HepG2 (cell line): Measurements from ENCODE around the gene GPATCH4. TPM values are rescaled to one million over a fixed set of nuclear protein-coding genes. Genes with fewer than 3 reads are reported as not detected.

Experiments used
- ATAC-seq: fragments of 200-7000 bp; cut with Tn5 transposase; 3 replicates; pipeline ENCODE4 v1.9.1; 2020; ENCODE audit warnings: mild to moderate bottlenecking, moderate library complexity
- BruUV-seq: library from RNA; stranded (reverse); fragments of 400-500 nt; replicated peaks from 2 replicates; lab custom pipeline; 2021; lab: Mats Ljungman, UMichigan
- CTCF ChIA-PET: fragments of 300-600 bp; formaldehyde crosslinking; extraction: SDS; loops from one replicate; lab custom pipeline; 2021; ENCODE audit warnings: low total read pairs, inconsistent platforms, low intra/inter-chr PET ratio; lab: Yijun Ruan, JAX
- POLR2A ChIA-PET: fragments of 350-600 bp; sonication (Branson Sonifier 250); formaldehyde crosslinking; loops from one replicate; lab custom pipeline; 2020; ENCODE audit warnings: antibody characterized with exemption, inconsistent platforms; lab: Yijun Ruan, JAX
- DNase-seq: peaks from one replicate; pipeline ENCODE4 v3.0.0-alpha.2; 2015; ENCODE audit warnings: low spot score
- FAIRE-seq: peaks from 3 replicates; lab custom pipeline; 2011; peaks lifted over from hg19 to GRCh38; lab: Jason Lieb, UNC
- H2AFZ ChIP-seq: one replicate; pipeline ENCODE4 v1.6.1; 2011; ENCODE audit warnings: low read length, inconsistent platforms
- H3K27ac ChIP-seq: fragments of 300-600 bp; 3 replicates; pipeline ENCODE4 v1.8.0; 2011; ENCODE audit warnings: mixed run types, mild to moderate bottlenecking, mixed read lengths, low read length, inconsistent platforms; ENCODE audit not compliant: insufficient read depth; ENCODE audit errors: extremely low read length
- H3K27me3 ChIP-seq, 2 experiments: fragments of 200-600 bp in 1 of 2; 2 replicates in 1 of 2; 3 replicates in 1 of 2; pipeline versions ENCODE4 v1.6.0 to v1.8.0; 2011; ENCODE audit warnings: low read length in 2 of 2, mild to moderate bottlenecking in 2 of 2, moderate library complexity in 2 of 2, inconsistent platforms in 1 of 2; ENCODE audit not compliant: insufficient read depth in 2 of 2, control insufficient read depth in 1 of 2
- H3K36me3 ChIP-seq, 2 experiments: fragments of 200-600 bp in 1 of 2; replicated peaks in 1 of 2; 2 replicates in 1 of 2; 3 replicates in 1 of 2; pipeline versions ENCODE4 v1.5.1 to v1.8.0; 2011; ENCODE audit warnings: low read length in 2 of 2, inconsistent platforms in 1 of 2; ENCODE audit not compliant: insufficient read depth in 2 of 2, control insufficient read depth in 1 of 2
- H3K4me1 ChIP-seq: 2 replicates; pipeline ENCODE4 v1.5.1; 2012; ENCODE audit warnings: low read length, inconsistent platforms; ENCODE audit not compliant: insufficient read depth
- H3K4me2 ChIP-seq: 2 replicates; pipeline ENCODE4 v1.6.0; 2011; ENCODE audit warnings: low read depth, low read length, inconsistent platforms
- H3K4me3 ChIP-seq, 3 experiments: fragments of 200-600 bp in 1 of 3; sonication (generic), shearing (Covaris generic) in 1 of 3; replicated peaks in 1 of 3; 2 replicates each; pipeline ENCODE4 v1.5.1; 2011 to 2016; ENCODE audit warnings: low read length in 3 of 3, inconsistent platforms in 2 of 3, low read depth in 2 of 3, mild to moderate bottlenecking in 2 of 3, control low read depth in 1 of 3, mixed read lengths in 1 of 3; ENCODE audit not compliant: insufficient read depth in 1 of 3
- H3K79me2 ChIP-seq: one replicate; pipeline ENCODE4 v1.6.1; 2011; ENCODE audit warnings: low read length, inconsistent platforms; ENCODE audit not compliant: insufficient read depth
- H3K9ac ChIP-seq: 2 replicates; pipeline ENCODE4 v1.6.0; 2011; ENCODE audit warnings: mild to moderate bottlenecking, low read depth, low read length, inconsistent platforms; ENCODE audit not compliant: insufficient read depth
- H3K9me3 ChIP-seq: 2 replicates; pipeline ENCODE4 v1.5.1; 2012; ENCODE audit warnings: mild to moderate bottlenecking, low read length
- H4K20me1 ChIP-seq: 2 replicates; pipeline ENCODE4 v1.6.0; 2011; ENCODE audit warnings: inconsistent platforms, mild to moderate bottlenecking, low read length, moderate library complexity; ENCODE audit not compliant: insufficient read depth
- FOXK2 ChIP-seq: fragments of 450-650 bp; IDR thresholded peaks from 2 replicates; pipeline ENCODE4 v1.6.1; 2016
- FOXO4 ChIP-seq: sonication (generic); formaldehyde crosslinking; conservative IDR thresholded peaks from 2 replicates; pipeline ENCODE4 v1.8.1; 2023; ENCODE audit warnings: missing genetic modification reagents
- KDM5A ChIP-seq: fragments of 200-600 bp; sonication (generic); IDR thresholded peaks from 2 replicates; pipeline ENCODE4 v1.7.0; 2018; ENCODE audit warnings: antibody characterized with exemption, mild to moderate bottlenecking, low read length, borderline replicate concordance
- KMT2B ChIP-seq: IDR thresholded peaks from 2 replicates; pipeline ENCODE4 v1.6.1; 2016; ENCODE audit warnings: missing genetic modification reagents, missing compliant biosample characterization
- NFE2L2 ChIP-seq: fragments of 150-350 bp; IDR thresholded peaks from 2 replicates; pipeline ENCODE4 v1.6.1; 2014; ENCODE audit warnings: low read length
- RBAK ChIP-seq: sonication (generic); formaldehyde crosslinking; IDR thresholded peaks from 2 replicates; pipeline ENCODE4 v1.5.1; 2020; ENCODE audit warnings: mild to moderate bottlenecking, missing genetic modification reagents
- ZNF121 ChIP-seq: sonication (generic); formaldehyde crosslinking; IDR thresholded peaks from 2 replicates; pipeline ENCODE4 v1.5.0; 2020; ENCODE audit warnings: mild to moderate bottlenecking, missing genetic modification reagents
- ZNF256 ChIP-seq: sonication (generic); formaldehyde crosslinking; conservative IDR thresholded peaks from 2 replicates; pipeline ENCODE4 v1.4.0; 2020; ENCODE audit warnings: missing genetic modification reagents
- ZNF674 ChIP-seq: sonication (generic); formaldehyde crosslinking; IDR thresholded peaks from 2 replicates; pipeline ENCODE4 v1.5.0; 2020; ENCODE audit warnings: low read depth, mild to moderate bottlenecking, missing genetic modification reagents
- ZNF703 ChIP-seq: sonication (generic); formaldehyde crosslinking; IDR thresholded peaks from 2 replicates; pipeline ENCODE4 v1.5.1; 2020; ENCODE audit warnings: missing genetic modification reagents, mild to moderate bottlenecking, moderate library complexity, borderline replicate concordance
- ZNF770 ChIP-seq: sonication (generic); formaldehyde crosslinking; IDR thresholded peaks from 2 replicates; pipeline ENCODE4 v1.5.0; 2020; ENCODE audit warnings: mild to moderate bottlenecking, missing genetic modification reagents
- WGBS: methylation state at CpG from one replicate; pipeline ENCODE4 v1.1.6; 2017; ENCODE audit warnings: low lambda C conversion rate; 5-methylcytosine and 5-hydroxymethylcytosine counted together
- in situ Hi-C: cut with HindIII; loops from 2 replicates; pipeline ENCODE4 v1.10.0; 2017; ENCODE audit warnings: low pct_unique_long_range_greater_than_20kb; ENCODE audit not compliant: extremely low pct_ligation_motif_present
- intact Hi-C: fragments of 100-400 bp; cut with micrococcal nuclease; formaldehyde crosslinking; loops from one replicate; pipeline ENCODE4 v1.10.0; 2022; ENCODE audit not compliant: unreplicated experiment
- polyA plus RNA-seq, 8 experiments: library from polyadenylated mRNA; depleted of rRNA in 3 of 8; stranded (reverse) in 7 of 8; unstranded in 1 of 8; fragments of >200 nt; fragmentation: Illumina TruSeq in 4 of 8; extraction: Trizol in 4 of 8; gene quantifications; 2 replicates each; pipeline versions ENCODE4 v1.2.1 to v1.2.3, GENCODE V29; 2011 to 2016; ENCODE audit warnings: low read depth in 4 of 8, missing spikeins in 1 of 8, mixed read lengths in 1 of 8; ENCODE audit not compliant: insufficient read depth in 1 of 8
- total RNA-seq, 5 experiments: library from RNA; depleted of rRNA; stranded (reverse); fragments of >200 nt; fragmentation: Illumina TruSeq; extraction: Trizol; gene quantifications; 2 replicates each; pipeline ENCODE4 v1.2.3, GENCODE V29; 2016; ENCODE audit warnings: low read depth in 1 of 5
- TF ChIP-seq, protein P1 (sequence below): fragments of 450-650 bp; IDR thresholded peaks from 2 replicates; pipeline ENCODE4 v1.6.1; 2017
- TF ChIP-seq, protein P2 (sequence below): sonication (generic); formaldehyde crosslinking; conservative IDR thresholded peaks from 2 replicates; pipeline ENCODE4 v1.4.0; 2020; ENCODE audit warnings: mild to moderate bottlenecking, missing genetic modification reagents, moderate library complexity
- TF ChIP-seq, protein P3 (sequence below): sonication (generic); formaldehyde crosslinking; IDR thresholded peaks from 2 replicates; pipeline ENCODE4 v1.4.0; 2020; ENCODE audit warnings: mild to moderate bottlenecking, missing genetic modification reagents

Gene GPATCH4
- total and polyA plus RNA-seq, 2 of the 13 experiments (the other 11 are each of a cell fraction or from before 2014, with no cell fraction given) = 19.2 to 37.9 TPM

DNA sequence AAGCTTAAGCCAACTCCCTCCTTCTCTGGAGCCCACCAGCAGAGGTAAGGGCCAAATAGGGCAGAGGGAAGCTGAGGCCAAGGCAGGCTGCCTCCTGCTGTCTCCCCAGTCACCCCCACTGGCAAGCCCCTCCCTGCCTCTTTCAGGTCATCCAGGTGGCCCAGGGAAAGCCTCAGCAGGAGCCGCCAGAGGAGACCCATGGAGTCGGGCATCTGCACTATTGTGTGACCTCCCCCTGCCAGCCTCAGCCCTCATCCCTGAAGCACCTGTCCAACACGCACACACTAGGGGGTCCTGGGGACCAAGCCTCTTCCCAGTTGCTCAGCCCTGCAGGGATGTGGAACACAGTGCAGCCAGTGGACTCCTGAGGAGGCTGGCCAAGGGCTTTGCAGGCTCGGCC is 15.0 kb downstream of the GPATCH4 start:
- Histone ChIP-seq H3K27me3 (peaks cover 6 to 22% of the 10 kb centered on the region in 2 experiments; a peak in 4 of 5 replicates), H2AFZ (no peak overlapping the region), H3K9ac (no peak overlapping the region), H3K9me3 (no peaks in the 10 kb centered on the region), H3K79me2 (no peaks in the 10 kb centered on the region), H3K4me1 (peaks cover 24% of the 10 kb centered on the region), H3K4me2 (no peak overlapping the region), H3K27ac (no peak overlapping the region), H3K4me3 (no peak overlapping the region), H3K36me3 (no peaks in the 10 kb centered on the region), H4K20me1 (no peaks in the 10 kb centered on the region)
- BruUV-seq = no TSS peak
- POLR2A ChIA-PET = no interaction called here
- intact Hi-C loops = no loop called here
- no peak for ATAC-seq
- 18% methylated on average over 1 of the region's 4 CpGs for WGBS
- in situ Hi-C loops = no loop called here
- CTCF ChIA-PET = interaction anchor here (5.8 kb wide), 1 partner anchor 22 kb away, joined by 86 read pairs; no protein-coding TSS in a partner anchor
- DNase-seq = no peak
- no peak for FAIRE-seq
- no peak for TF ChIP-seq KMT2B (CRISPR knock-in tag)
- no peak for TF ChIP-seq ZNF674 (CRISPR knock-in tag)
- TF ChIP-seq ZNF703 (CRISPR knock-in tag) = no peak
- TF ChIP-seq ZNF770 (CRISPR knock-in tag) = no peak
- TF ChIP-seq, protein P1, sequence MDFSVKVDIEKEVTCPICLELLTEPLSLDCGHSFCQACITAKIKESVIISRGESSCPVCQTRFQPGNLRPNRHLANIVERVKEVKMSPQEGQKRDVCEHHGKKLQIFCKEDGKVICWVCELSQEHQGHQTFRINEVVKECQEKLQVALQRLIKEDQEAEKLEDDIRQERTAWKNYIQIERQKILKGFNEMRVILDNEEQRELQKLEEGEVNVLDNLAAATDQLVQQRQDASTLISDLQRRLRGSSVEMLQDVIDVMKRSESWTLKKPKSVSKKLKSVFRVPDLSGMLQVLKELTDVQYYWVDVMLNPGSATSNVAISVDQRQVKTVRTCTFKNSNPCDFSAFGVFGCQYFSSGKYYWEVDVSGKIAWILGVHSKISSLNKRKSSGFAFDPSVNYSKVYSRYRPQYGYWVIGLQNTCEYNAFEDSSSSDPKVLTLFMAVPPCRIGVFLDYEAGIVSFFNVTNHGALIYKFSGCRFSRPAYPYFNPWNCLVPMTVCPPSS = no peak
- no peak for TF ChIP-seq KDM5A
- TF ChIP-seq ZNF256 = no peak
- TF ChIP-seq FOXK2 = no peak
- TF ChIP-seq, protein P2, sequence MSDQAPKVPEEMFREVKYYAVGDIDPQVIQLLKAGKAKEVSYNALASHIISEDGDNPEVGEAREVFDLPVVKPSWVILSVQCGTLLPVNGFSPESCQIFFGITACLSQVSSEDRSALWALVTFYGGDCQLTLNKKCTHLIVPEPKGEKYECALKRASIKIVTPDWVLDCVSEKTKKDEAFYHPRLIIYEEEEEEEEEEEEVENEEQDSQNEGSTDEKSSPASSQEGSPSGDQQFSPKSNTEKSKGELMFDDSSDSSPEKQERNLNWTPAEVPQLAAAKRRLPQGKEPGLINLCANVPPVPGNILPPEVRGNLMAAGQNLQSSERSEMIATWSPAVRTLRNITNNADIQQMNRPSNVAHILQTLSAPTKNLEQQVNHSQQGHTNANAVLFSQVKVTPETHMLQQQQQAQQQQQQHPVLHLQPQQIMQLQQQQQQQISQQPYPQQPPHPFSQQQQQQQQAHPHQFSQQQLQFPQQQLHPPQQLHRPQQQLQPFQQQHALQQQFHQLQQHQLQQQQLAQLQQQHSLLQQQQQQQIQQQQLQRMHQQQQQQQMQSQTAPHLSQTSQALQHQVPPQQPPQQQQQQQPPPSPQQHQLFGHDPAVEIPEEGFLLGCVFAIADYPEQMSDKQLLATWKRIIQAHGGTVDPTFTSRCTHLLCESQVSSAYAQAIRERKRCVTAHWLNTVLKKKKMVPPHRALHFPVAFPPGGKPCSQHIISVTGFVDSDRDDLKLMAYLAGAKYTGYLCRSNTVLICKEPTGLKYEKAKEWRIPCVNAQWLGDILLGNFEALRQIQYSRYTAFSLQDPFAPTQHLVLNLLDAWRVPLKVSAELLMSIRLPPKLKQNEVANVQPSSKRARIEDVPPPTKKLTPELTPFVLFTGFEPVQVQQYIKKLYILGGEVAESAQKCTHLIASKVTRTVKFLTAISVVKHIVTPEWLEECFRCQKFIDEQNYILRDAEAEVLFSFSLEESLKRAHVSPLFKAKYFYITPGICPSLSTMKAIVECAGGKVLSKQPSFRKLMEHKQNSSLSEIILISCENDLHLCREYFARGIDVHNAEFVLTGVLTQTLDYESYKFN (CRISPR knock-in tag) = no peak
- TF ChIP-seq, protein P3, sequence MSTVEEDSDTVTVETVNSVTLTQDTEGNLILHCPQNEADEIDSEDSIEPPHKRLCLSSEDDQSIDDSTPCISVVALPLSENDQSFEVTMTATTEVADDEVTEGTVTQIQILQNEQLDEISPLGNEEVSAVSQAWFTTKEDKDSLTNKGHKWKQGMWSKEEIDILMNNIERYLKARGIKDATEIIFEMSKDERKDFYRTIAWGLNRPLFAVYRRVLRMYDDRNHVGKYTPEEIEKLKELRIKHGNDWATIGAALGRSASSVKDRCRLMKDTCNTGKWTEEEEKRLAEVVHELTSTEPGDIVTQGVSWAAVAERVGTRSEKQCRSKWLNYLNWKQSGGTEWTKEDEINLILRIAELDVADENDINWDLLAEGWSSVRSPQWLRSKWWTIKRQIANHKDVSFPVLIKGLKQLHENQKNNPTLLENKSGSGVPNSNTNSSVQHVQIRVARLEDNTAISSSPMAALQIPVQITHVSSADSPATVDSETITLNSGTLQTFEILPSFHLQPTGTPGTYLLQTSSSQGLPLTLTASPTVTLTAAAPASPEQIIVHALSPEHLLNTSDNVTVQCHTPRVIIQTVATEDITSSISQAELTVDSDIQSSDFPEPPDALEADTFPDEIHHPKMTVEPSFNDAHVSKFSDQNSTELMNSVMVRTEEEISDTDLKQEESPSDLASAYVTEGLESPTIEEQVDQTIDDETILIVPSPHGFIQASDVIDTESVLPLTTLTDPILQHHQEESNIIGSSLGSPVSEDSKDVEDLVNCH (CRISPR knock-in tag) = no peak
- TF ChIP-seq RBAK (CRISPR knock-in tag) = no peak
- TF ChIP-seq NFE2L2 = no peak
- TF ChIP-seq FOXO4 = no peak
- TF ChIP-seq ZNF121 (CRISPR knock-in tag) = no peak
